Upper lobe of left lung (tissue), 4 donors: ENCODE measurements around the gene UVSSA.

Experiments used
- CTCF ChIP-seq, 6 experiments: fragments of 450-650 bp in 4 of 6; fragments of 200-600 bp in 2 of 6; sonication (generic) in 2 of 6; IDR thresholded peaks; one replicate each; pipeline ENCODE4 v1.5.1; 2016 to 2019; ENCODE audit warnings: antibody characterized with exemption in 6 of 6
- POLR2A ChIP-seq, 4 donors: fragments of 450-650 bp; IDR thresholded peaks; one replicate each; pipeline ENCODE4 v1.5.1; 2016 to 2017; ENCODE audit warnings: antibody characterized with exemption in 4 of 4, mild to moderate bottlenecking in 2 of 4

GRCh38 chr4:1354983-1355275 lies 7.9 kb downstream of the UVSSA start:
- TF ChIP-seq CTCF (IDR thresholded peaks at IDR 0.05), result no peak
- no peak for TF ChIP-seq POLR2A (IDR thresholded peaks at IDR 0.05)
